ENCODE results near the gene ASIC3. TPM values are rescaled to one million over a fixed set of nuclear protein-coding genes. Genes with fewer than 3 reads are reported as not detected.
A peak's percentile ranks its signal among the peaks of the same experiment; 100 is the strongest.

ASIC3 gene
- polyA plus RNA-seq, 2 of the 4 experiments (the other 2 are of a cell fraction): 4.1 to 9.8 TPM

- Histone ChIP-seq H3K9me3 (no peaks in the 10 kb centered on the region), H3K4me1 (peaks cover 43% of the 10 kb centered on the region), H3K4me2 (peak within 1 kb of the TSS; percentile 97), H3K27ac (peak within 1 kb of the TSS; percentile 84 to 98), H3K4me3 (peak within 1 kb of the TSS; percentile 86)
- ATAC-seq (peak; percentile 50 to 74), DNase-seq (ENCODE audit: low read depth in 1 of 2, low spot score in 1 of 2) (peak; percentile 76 to 79), FAIRE-seq (no peak)
- POLR2A ChIA-PET: interaction anchor here (1.1 to 1.4 kb wide), 3 partner anchors 18 to 27 kb away, joined by 3 to 11 read pairs (median 3); no protein-coding TSS in a partner anchor
- TF ChIP-seq JUN (IDR thresholded peaks at IDR 0.05) (peak in 1 of 2 experiments; percentile 59; a peak in 2 of 5 replicates), MYC (IDR thresholded peaks at IDR 0.05; ENCODE audit: borderline replicate concordance, low read length) (peak; percentile 43; the same call in 1 of the 2 replicates), BCL3 (IDR thresholded peaks at IDR 0.05) (peak; percentile 17; the same call in 2 of the 3 replicates), USF2 (IDR thresholded peaks at IDR 0.05) (0 out of 2 replicates have a peak, but pooled peaks have one; percentile 14), POLR2A (IDR thresholded peaks at IDR 0.05; ENCODE audit: low read length) (peak; percentile 81), SMC3 (IDR thresholded peaks at IDR 0.05) (0 out of 3 replicates have a peak, but pooled peaks have one; percentile 12), ZSCAN20 (CRISPR knock-in tag; IDR thresholded peaks at IDR 0.05) (no peak), EHF (CRISPR knock-in tag; IDR thresholded peaks at IDR 0.05) (no peak)
- TF ChIP-seq, protein P1, sequence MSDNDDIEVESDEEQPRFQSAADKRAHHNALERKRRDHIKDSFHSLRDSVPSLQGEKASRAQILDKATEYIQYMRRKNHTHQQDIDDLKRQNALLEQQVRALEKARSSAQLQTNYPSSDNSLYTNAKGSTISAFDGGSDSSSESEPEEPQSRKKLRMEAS (IDR thresholded peaks at IDR 0.05): peak; percentile 81
- CTCF ChIA-PET: interaction anchor here (1.0 to 27.1 kb wide), 15 partner anchors 9 to 188 kb away, joined by 3 to 412 read pairs (median 3); partner anchors contain the start of gene GBX1
- 2% methylated on average over 12 of the region's 84 CpGs for WGBS (ENCODE audit: missing lambda C conversion rate)
Measured at GRCh38 chr7:151085691-151086620, 37.6 kb downstream of the ASIC3 start, which contains the start of gene AGAP3. TSS of gene AGAP3 (plus strand) at chr7:151086475. CDS start at chr7:151086742, 267 bp downstream.

DNA sequence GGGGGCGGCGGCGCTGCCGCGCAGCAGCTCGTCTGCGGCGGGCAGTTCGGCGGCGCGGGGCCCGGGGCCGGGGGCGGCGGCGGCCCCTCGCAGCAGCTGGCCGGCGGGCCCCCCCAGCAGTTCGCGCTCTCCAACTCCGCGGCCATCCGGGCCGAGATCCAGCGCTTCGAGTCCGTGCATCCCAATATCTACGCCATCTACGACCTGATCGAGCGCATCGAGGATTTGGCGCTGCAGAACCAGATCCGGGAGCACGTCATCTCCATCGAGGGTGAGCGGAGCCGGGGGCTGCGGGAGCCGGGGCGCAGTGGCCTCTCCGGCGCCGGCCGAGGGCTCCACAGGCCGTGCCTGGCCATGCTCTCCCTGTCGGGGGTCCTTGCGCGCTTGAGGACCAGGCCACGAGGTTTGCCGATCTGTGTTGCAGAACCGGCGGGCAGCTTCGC is 38.5 kb downstream of the ASIC3 start:
- FAIRE-seq (no peak), DNase-seq (ENCODE audit: low read depth in 1 of 2, low spot score in 1 of 2) (no peak), ATAC-seq (peak; percentile 0 to 8; a peak in 1 of 6 replicates)
- Histone ChIP-seq H3K9me3 (no peaks in the 10 kb centered on the region), H3K4me1 (peaks cover 42% of the 10 kb centered on the region), H3K27ac (peak overlapping the region; percentile 84 to 98), H3K4me2 (peak overlapping the region; percentile 97), H3K4me3 (peak overlapping the region; percentile 86)
- CTCF ChIA-PET: interaction anchor here (1.0 to 27.1 kb wide), 10 partner anchors 9 to 79 kb away, joined by 3 to 412 read pairs (median 4); no protein-coding TSS in a partner anchor
- WGBS (ENCODE audit: missing lambda C conversion rate): 2% methylated on average over 12 of the region's 56 CpGs
- TF ChIP-seq, protein P1 (IDR thresholded peaks at IDR 0.05): 0 out of 2 replicates have a peak, but pooled peaks have one; percentile 46
- TF ChIP-seq MAFK (IDR thresholded peaks at IDR 0.05; ENCODE audit: partially characterized antibody) (no peak), EHMT2 (IDR thresholded peaks at IDR 0.05; ENCODE audit: low read depth) (no peak)
- TF ChIP-seq, protein P2, sequence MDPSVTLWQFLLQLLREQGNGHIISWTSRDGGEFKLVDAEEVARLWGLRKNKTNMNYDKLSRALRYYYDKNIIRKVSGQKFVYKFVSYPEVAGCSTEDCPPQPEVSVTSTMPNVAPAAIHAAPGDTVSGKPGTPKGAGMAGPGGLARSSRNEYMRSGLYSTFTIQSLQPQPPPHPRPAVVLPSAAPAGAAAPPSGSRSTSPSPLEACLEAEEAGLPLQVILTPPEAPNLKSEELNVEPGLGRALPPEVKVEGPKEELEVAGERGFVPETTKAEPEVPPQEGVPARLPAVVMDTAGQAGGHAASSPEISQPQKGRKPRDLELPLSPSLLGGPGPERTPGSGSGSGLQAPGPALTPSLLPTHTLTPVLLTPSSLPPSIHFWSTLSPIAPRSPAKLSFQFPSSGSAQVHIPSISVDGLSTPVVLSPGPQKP (IDR thresholded peaks at IDR 0.05; ENCODE audit: low read depth, low read length): no peak
- POLR2A ChIA-PET: interaction anchor here (1.4 kb wide), 1 partner anchor 26 kb away, joined by 3 read pairs; no protein-coding TSS in a partner anchor

DNA sequence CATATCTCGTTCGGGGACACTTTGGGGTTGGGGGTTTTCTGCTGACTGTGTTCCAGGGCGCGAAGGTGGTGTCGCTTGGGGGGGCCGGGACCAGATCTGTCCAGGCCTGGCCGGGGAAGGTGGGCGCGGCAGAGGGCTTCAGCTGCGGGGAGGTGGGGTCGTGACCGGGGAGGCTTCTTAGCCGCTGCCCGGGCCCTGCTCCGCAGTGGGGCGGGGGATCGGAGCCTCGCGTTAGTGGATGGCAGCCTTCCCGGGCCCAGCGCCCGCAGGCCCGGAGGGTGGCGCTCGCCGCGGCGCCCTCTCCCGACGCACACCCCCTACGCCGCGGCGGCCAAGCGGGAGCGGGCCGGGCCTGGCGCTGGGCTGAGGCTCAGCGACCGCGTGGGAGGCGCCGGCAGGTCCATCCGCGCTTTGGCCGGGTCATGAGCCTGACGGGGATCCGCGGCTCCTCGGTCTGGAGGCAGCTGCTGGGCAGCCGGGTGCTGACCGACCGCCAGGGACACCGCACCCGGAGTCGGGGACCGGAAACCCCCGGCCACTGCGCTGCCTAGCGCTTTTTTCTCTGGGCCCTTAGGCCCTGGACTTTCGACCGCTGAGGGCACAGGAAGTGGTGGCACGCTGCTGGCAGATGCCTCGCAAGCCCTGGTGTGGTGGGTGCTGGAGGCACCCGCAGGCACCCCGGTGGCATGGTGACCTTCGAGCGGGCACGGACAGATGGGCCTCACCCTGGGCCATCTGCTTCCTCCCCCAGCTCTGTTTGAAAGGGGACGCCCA is 39.1 kb downstream of the ASIC3 start:
- H3K4me3 ChIP-seq: peak overlapping the region; percentile 86
- H3K4me1 ChIP-seq: peaks cover 36% of the 10 kb centered on the region
- no peak for FAIRE-seq
- H3K9me3 ChIP-seq: no peaks in the 10 kb centered on the region
- H3K4me2 ChIP-seq: peak overlapping the region; percentile 97
- 2% methylated on average over 15 of the region's 70 CpGs for WGBS (ENCODE audit: missing lambda C conversion rate)
- POLR2A ChIA-PET: no interaction called here
- H3K27ac ChIP-seq: peak overlapping the region; percentile 84 to 98
- peak in 1 of 2 experiments; percentile 53 for DNase-seq (ENCODE audit: low read depth in 1 of 2, low spot score in 1 of 2)
- ATAC-seq: peak; percentile 47 to 61
- CTCF ChIA-PET: interaction anchor here (0.7 to 27.1 kb wide), 13 partner anchors 9 to 361 kb away, joined by 3 to 412 read pairs (median 4); no protein-coding TSS in a partner anchor
- TF ChIP-seq KDM5A (IDR thresholded peaks at IDR 0.05) (no peak), NPAS2 (CRISPR knock-in tag; IDR thresholded peaks at IDR 0.05; ENCODE audit: borderline replicate concordance) (no peak), MAZ (IDR thresholded peaks at IDR 0.05; ENCODE audit: borderline replicate concordance, low read depth, low read length) (no peak), FOSB (CRISPR knock-in tag; IDR thresholded peaks at IDR 0.05) (no peak), CHD4 (IDR thresholded peaks at IDR 0.05; ENCODE audit: borderline replicate concordance) (no peak), ATOH8 (CRISPR knock-in tag; IDR thresholded peaks at IDR 0.05; ENCODE audit: low read depth) (no peak), ZNF302 (CRISPR knock-in tag; IDR thresholded peaks at IDR 0.05) (no peak), BCL3 (IDR thresholded peaks at IDR 0.05) (no peak)
- TF ChIP-seq, protein P2 (IDR thresholded peaks at IDR 0.05; ENCODE audit: low read depth, low read length): no peak

All from A549 (cell line).